GM18511 (cell line): ENCODE measurements around the gene ADGRL3.

Experiments used
- ATAC-seq: cut with Tn5 transposase; IDR thresholded peaks from one replicate; pipeline ENCODE4 v1.9.1; 2021; ENCODE audit warnings: mild to moderate bottlenecking, moderate library complexity; ENCODE audit not compliant: unreplicated experiment

The ADGRL3 gene

GRCh38 chr4:61407642-61408618, 207.8 kb downstream of the ADGRL3 start:
- ATAC-seq: no peak

- ATAC-seq: no peak
Measured at GRCh38 chr4:61408861-61409260, 208.7 kb downstream of the ADGRL3 start.

- ATAC-seq: no peak
Measured at GRCh38 chr4:61411241-61411640, 211.1 kb downstream of the ADGRL3 start.

- no peak for ATAC-seq
Measured at GRCh38 chr4:61425315-61425714, 225.2 kb downstream of the ADGRL3 start.

GRCh38 chr4:61426229-61426628, 226.1 kb downstream of the ADGRL3 start:
- ATAC-seq: no peak

GRCh38 chr4:61427099-61427817, 227.1 kb downstream of the ADGRL3 start:
- no peak for ATAC-seq

GRCh38 chr4:61427818-61428495, 227.8 kb downstream of the ADGRL3 start:
- no peak for ATAC-seq

- ATAC-seq: no peak
Measured at GRCh38 chr4:61428950-61429349, 228.8 kb downstream of the ADGRL3 start.

- ATAC-seq: no peak
Measured at GRCh38 chr4:61431131-61431530, 231.0 kb downstream of the ADGRL3 start.

GRCh38 chr4:61437923-61438322, 237.8 kb downstream of the ADGRL3 start:
- ATAC-seq: no peak

GRCh38 chr4:61440321-61440720, 240.2 kb downstream of the ADGRL3 start:
- no peak for ATAC-seq

GRCh38 chr4:61442936-61443335, 242.8 kb downstream of the ADGRL3 start:
- ATAC-seq: no peak

- ATAC-seq: no peak
Measured at GRCh38 chr4:61443813-61444510, 243.8 kb downstream of the ADGRL3 start.

GRCh38 chr4:61445374-61446063, 245.4 kb downstream of the ADGRL3 start:
- no peak for ATAC-seq

- no peak for ATAC-seq
Measured at GRCh38 chr4:61446941-61447340, 246.8 kb downstream of the ADGRL3 start.

- no peak for ATAC-seq
Measured at GRCh38 chr4:61447918-61448317, 247.8 kb downstream of the ADGRL3 start.

GRCh38 chr4:61451935-61452334, 251.8 kb downstream of the ADGRL3 start:
- no peak for ATAC-seq

GRCh38 chr4:61461956-61462355, 261.8 kb downstream of the ADGRL3 start:
- no peak for ATAC-seq

- no peak for ATAC-seq
Measured at GRCh38 chr4:61462451-61463326, 262.6 kb downstream of the ADGRL3 start.
